DMS114 treated with DMSO at 0.1 percent for 48 hours (cell line): ENCODE results near the gene FBXL20.

Experiments used
- DNase-seq: peaks from one replicate; lab custom pipeline; 2025; ENCODE audit not compliant: unreplicated experiment; lab: John Stamatoyannopoulos, UW

FBXL20 gene

GRCh38 chr17:39208893-39209292, 192.5 kb downstream of the FBXL20 start:
- no peak for DNase-seq

DNA sequence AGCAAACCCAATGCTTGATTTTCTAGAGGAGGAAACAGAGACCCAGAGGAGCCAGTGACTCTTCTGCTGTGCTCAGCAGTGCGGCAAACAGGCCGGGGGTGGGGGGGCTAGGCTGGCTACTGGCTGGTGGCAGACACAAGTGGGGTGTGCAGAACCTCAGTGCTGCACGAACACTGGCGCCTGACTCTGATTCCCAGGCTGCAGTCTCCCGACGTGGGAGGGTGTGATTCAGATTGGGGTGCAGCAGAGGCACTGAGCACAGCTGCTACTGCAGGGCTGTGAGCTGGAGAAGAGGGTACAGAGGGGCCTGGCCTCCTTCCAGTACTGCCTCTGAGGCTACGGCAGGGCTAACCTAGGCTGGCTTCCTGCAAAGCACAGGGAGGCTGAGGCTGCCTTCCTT, 193.3 kb downstream of the FBXL20 start:
- DNase-seq = no peak

DNA sequence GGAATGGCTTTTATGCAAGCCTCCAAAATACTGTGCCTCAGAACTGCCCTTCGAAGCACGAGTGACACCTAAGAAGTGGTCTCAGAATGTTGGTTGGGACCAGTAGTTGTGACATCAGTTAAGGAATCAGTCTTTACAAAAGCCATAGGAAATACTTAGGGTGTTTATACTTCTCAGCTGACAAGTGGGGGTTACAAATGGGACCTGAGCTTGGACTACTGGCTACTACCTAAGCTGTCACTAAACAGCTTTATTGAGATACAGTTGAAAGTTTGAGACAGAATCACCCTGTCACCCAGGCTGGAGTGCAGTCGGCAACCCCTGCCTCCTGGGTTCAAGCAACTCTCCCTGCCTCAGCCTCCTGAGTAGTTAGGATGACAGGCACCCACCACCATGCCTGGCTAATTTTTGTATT, 196.3 kb downstream of the FBXL20 start:
- no peak for DNase-seq

GRCh38 chr17:39204245-39204644, 197.2 kb downstream of the FBXL20 start:
- no peak for DNase-seq
